Measurements from ENCODE around the gene ZNF567.

The ZNF567 gene

GRCh38 chr19:36687214-36688056, at the start of gene ZNF567:
TSS of gene ZNF567 (plus strand) at chr19:36687612. CDS start at chr19:36694868, 7,256 bp downstream.
- TF ChIP-seq, protein P1, sequence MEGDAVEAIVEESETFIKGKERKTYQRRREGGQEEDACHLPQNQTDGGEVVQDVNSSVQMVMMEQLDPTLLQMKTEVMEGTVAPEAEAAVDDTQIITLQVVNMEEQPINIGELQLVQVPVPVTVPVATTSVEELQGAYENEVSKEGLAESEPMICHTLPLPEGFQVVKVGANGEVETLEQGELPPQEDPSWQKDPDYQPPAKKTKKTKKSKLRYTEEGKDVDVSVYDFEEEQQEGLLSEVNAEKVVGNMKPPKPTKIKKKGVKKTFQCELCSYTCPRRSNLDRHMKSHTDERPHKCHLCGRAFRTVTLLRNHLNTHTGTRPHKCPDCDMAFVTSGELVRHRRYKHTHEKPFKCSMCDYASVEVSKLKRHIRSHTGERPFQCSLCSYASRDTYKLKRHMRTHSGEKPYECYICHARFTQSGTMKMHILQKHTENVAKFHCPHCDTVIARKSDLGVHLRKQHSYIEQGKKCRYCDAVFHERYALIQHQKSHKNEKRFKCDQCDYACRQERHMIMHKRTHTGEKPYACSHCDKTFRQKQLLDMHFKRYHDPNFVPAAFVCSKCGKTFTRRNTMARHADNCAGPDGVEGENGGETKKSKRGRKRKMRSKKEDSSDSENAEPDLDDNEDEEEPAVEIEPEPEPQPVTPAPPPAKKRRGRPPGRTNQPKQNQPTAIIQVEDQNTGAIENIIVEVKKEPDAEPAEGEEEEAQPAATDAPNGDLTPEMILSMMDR (conservative IDR thresholded peaks at IDR 0.05; ENCODE audit: low read length), result no peak
- TF ChIP-seq EZH2phosphoT487 (IDR thresholded peaks at IDR 0.05; ENCODE audit: borderline replicate concordance), result no peak
- H3F3A ChIP-seq (ENCODE audit: low read depth), result no peaks in the 10 kb centered on the region
- H3K4me2 ChIP-seq (ENCODE audit: low read depth, low read length, poor library complexity, severe bottlenecking), result peak within 1 kb of the TSS; percentile 90
- peak within 1 kb of the TSS; percentile 94 for H3K9ac ChIP-seq (ENCODE audit: low read depth, low read length, poor library complexity, severe bottlenecking)
- no peaks in the 10 kb centered on the region for H3K9me2 ChIP-seq (replicated peaks; ENCODE audit: low read depth, low read length)
- H3K36me3 ChIP-seq (ENCODE audit: insufficient read depth, low read length), result peaks cover 28% of the 10 kb centered on the region; the same call in 1 of the 2 replicates
- H2AFZ ChIP-seq (ENCODE audit: low read length), result peak within 1 kb of the TSS; percentile 95
- peak within 1 kb of the TSS; percentile 96 for H3K4me3 ChIP-seq (ENCODE audit: low read length, poor library complexity, severe bottlenecking)
- H4K20me1 ChIP-seq (ENCODE audit: insufficient read depth, low read length, poor library complexity, severe bottlenecking), result peaks cover 7% of the 10 kb centered on the region
- no peaks in the 10 kb centered on the region for H3K9me3 ChIP-seq (ENCODE audit: insufficient read depth, low read depth, low read length)
- peaks cover 16% of the 10 kb centered on the region for H3K4me1 ChIP-seq (ENCODE audit: insufficient read depth, low read length, poor library complexity, severe bottlenecking)
- no peaks in the 10 kb centered on the region for H3K27me3 ChIP-seq (ENCODE audit: insufficient read depth, low read length, poor library complexity, severe bottlenecking)
- peaks cover 58% of the 10 kb centered on the region for H3K79me2 ChIP-seq (ENCODE audit: insufficient read depth, low read length)

GRCh38 chr19:36638862-36639510, 48.4 kb upstream of the ZNF567 start:
- no peak overlapping the region for H3K4me3 ChIP-seq (ENCODE audit: low read length, poor library complexity, severe bottlenecking)
- no peak overlapping the region for H2AFZ ChIP-seq (ENCODE audit: low read length)
- TF ChIP-seq, protein P1 (conservative IDR thresholded peaks at IDR 0.05; ENCODE audit: low read length), result no peak
- no peak for TF ChIP-seq EZH2phosphoT487 (IDR thresholded peaks at IDR 0.05; ENCODE audit: borderline replicate concordance)
- no peaks in the 10 kb centered on the region for H4K20me1 ChIP-seq (ENCODE audit: insufficient read depth, low read length, poor library complexity, severe bottlenecking)
- H3K9me2 ChIP-seq (replicated peaks; ENCODE audit: low read depth, low read length), result no peaks in the 10 kb centered on the region
- H3K4me2 ChIP-seq (ENCODE audit: low read depth, low read length, poor library complexity, severe bottlenecking), result no peak overlapping the region
- H3K4me1 ChIP-seq (ENCODE audit: insufficient read depth, low read length, poor library complexity, severe bottlenecking), result no peaks in the 10 kb centered on the region
- H3K79me2 ChIP-seq (ENCODE audit: insufficient read depth, low read length), result no peaks in the 10 kb centered on the region
- H3K9me3 ChIP-seq (ENCODE audit: insufficient read depth, low read depth, low read length), result peaks cover 37% of the 10 kb centered on the region; the same call in 1 of the 2 replicates
- no peaks in the 10 kb centered on the region for H3F3A ChIP-seq (ENCODE audit: low read depth)
- H3K27me3 ChIP-seq (ENCODE audit: insufficient read depth, low read length, poor library complexity, severe bottlenecking), result no peaks in the 10 kb centered on the region
- H3K9ac ChIP-seq (ENCODE audit: low read depth, low read length, poor library complexity, severe bottlenecking), result no peak overlapping the region
- peaks cover 12% of the 10 kb centered on the region; the same call in 1 of the 2 replicates for H3K36me3 ChIP-seq (ENCODE audit: insufficient read depth, low read length)

GRCh38 chr19:36646746-36647145, 40.7 kb upstream of the ZNF567 start:
- Histone ChIP-seq H3K9ac (ENCODE audit: low read depth, low read length, poor library complexity, severe bottlenecking) (no peak overlapping the region), H3K9me2 (replicated peaks; ENCODE audit: low read depth, low read length) (no peaks in the 10 kb centered on the region), H3K79me2 (ENCODE audit: insufficient read depth, low read length) (no peaks in the 10 kb centered on the region), H3K27me3 (ENCODE audit: insufficient read depth, low read length, poor library complexity, severe bottlenecking) (no peaks in the 10 kb centered on the region), H3K4me2 (ENCODE audit: low read depth, low read length, poor library complexity, severe bottlenecking) (no peak overlapping the region), H4K20me1 (ENCODE audit: insufficient read depth, low read length, poor library complexity, severe bottlenecking) (no peaks in the 10 kb centered on the region), H3K4me1 (ENCODE audit: insufficient read depth, low read length, poor library complexity, severe bottlenecking) (no peaks in the 10 kb centered on the region), H2AFZ (ENCODE audit: low read length) (no peak overlapping the region), H3K36me3 (ENCODE audit: insufficient read depth, low read length) (peaks cover 35% of the 10 kb centered on the region; the same call in 1 of the 2 replicates), H3K4me3 (ENCODE audit: low read length, poor library complexity, severe bottlenecking) (no peak overlapping the region), H3K9me3 (ENCODE audit: insufficient read depth, low read depth, low read length) (peaks cover 3% of the 10 kb centered on the region; the same call in 1 of the 2 replicates), H3F3A (ENCODE audit: low read depth) (no peaks in the 10 kb centered on the region)
- no peak for TF ChIP-seq EZH2phosphoT487 (IDR thresholded peaks at IDR 0.05; ENCODE audit: borderline replicate concordance)
- TF ChIP-seq, protein P1 (conservative IDR thresholded peaks at IDR 0.05; ENCODE audit: low read length), result no peak

Data from Loucy (cell line).